Measurements from ENCODE around the gene PLAAT3. TPM values are rescaled to one million over a fixed set of nuclear protein-coding genes. Genes with fewer than 3 reads are reported as not detected.
"Not testable (repeated sequence)": the region's sequence is repeated elsewhere in the genome, so short reads cannot be mapped to it uniquely, and the experiment has no call there.

Gene PLAAT3
- total RNA-seq (10 to 100 TPM; 40.0 to 43.5 TPM), polyA plus RNA-seq (ENCODE audit: insufficient read length in 2 of 2) (10 to 100 TPM; 46.7 to 50.0 TPM)
- long read RNA-seq, donor 1, transcript PLA2G16-201 (4 exons, 2,594 nt), result minor isoform, 10 of 24 reads
- long read RNA-seq, donor 1, transcript PLA2G16-203 (5 exons, 1,099 nt), result major isoform, 14 of 24 reads
- long read RNA-seq, donor 1, partial matches to known transcripts, result 0 of 24 reads
- long read RNA-seq, donor 1, other reads (novel, unspliced or antisense), result 0 of 24 reads
- long read RNA-seq, donor 2, partial matches to known transcripts, result 0 of 6 reads
- long read RNA-seq, donor 2, other reads (novel, unspliced or antisense), result 0 of 6 reads
- long read RNA-seq, donor 3, transcript PLA2G16-203 (5 exons, 1,099 nt), result minor isoform, 5 of 12 reads
- long read RNA-seq, donor 3, transcript PLA2G16-201 (4 exons, 2,594 nt), result major isoform, 7 of 12 reads
- long read RNA-seq, donor 3, partial matches to known transcripts, result 0 of 12 reads
- long read RNA-seq, donor 3, other reads (novel, unspliced or antisense), result 0 of 12 reads
- long read RNA-seq, donor 4, transcript PLA2G16-201 (4 exons, 2,594 nt), result major isoform, 5 of 9 reads
- long read RNA-seq, donor 4, partial matches to known transcripts, result 0 of 9 reads
- long read RNA-seq, donor 4, other reads (novel, unspliced or antisense), result 0 of 9 reads

DNA sequence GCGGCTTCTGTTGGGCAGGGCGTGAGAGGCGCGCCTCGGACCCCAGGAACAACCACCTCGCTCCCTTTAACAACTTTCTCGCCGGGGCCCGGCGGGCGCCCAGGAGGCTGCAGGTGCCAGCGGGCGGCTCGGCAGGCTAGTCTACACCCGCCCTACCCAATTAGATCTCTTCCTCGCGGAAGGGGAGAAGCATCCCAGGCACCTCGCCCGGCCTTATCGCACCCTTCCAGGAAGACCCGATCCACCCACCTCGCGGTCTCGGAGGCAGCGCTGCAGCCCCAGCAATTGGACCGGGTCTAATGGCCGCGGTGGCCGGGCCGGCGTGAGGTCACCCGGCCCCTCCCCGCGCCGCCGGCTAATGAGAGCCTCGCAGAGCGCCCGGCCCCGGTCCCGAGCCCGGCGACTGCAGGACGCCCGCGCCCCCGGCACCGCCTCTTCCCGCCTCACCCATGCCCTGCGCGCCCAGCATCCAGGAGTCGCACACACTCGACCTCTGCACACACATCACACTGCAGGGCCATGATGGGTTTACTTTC is at the start of gene PLAAT3:
Gene PLAAT3, minus strand, starts transcription at position 298 of the 536 bp plus-strand sequence. CDS start 419 bp downstream, outside the sequence.
- no peaks in the 10 kb centered on the region for H3K9me3 ChIP-seq (ENCODE audit: control insufficient read depth, insufficient read depth, low read length)
- no peaks in the 10 kb centered on the region for H3K27me3 ChIP-seq (ENCODE audit: control insufficient read depth, insufficient read depth, low read length)
- peak within 1 kb of the TSS; percentile 72 for H3K4me3 ChIP-seq (ENCODE audit: low read depth, low read length)
- peaks cover 31% of the 10 kb centered on the region for H3K4me1 ChIP-seq (ENCODE audit: control insufficient read depth, insufficient read depth, low read length)
- DNase-seq (ENCODE audit: low read depth in 4 of 6, low spot score in 6 of 6), result peak in 2 of 6 donors; percentile 19 to 67
- H3K27ac ChIP-seq (ENCODE audit: low read depth, low read length), result peak within 1 kb of the TSS; percentile 82
- WGBS (ENCODE audit: insufficient coverage), result 0% methylated on average over 48 of the region's 53 CpGs
- H3K36me3 ChIP-seq (ENCODE audit: control insufficient read depth, insufficient read depth, low read length), result no peaks in the 10 kb centered on the region

DNA sequence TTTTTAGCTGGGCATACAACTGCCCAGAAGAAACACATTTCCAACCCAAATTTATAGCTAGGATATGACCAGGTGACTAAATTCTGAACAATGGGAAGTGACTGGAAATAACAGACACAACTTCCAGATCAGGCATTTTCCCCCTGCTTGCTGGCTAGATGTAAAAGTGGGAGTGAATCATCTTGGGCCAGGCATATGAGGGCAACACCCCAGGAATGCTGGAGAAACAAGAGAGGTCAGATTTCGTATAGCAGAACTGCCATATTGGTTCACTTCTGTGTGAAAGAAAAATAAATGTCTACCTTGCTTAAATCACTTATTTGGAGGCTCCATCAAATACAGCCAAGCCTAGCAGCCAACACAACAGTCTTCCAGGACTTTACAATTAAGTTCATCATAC is 49.6 kb upstream of the PLAAT3 start:
- Histone ChIP-seq H3K4me3 (ENCODE audit: low read depth, low read length) (no peak overlapping the region), H3K27ac (ENCODE audit: low read depth, low read length) (no peak overlapping the region), H3K27me3 (ENCODE audit: control insufficient read depth, insufficient read depth, low read length) (no peaks in the 10 kb centered on the region), H3K4me1 (ENCODE audit: control insufficient read depth, insufficient read depth, low read length) (peaks cover 1% of the 10 kb centered on the region), H3K9me3 (ENCODE audit: control insufficient read depth, insufficient read depth, low read length) (no peaks in the 10 kb centered on the region), H3K36me3 (ENCODE audit: control insufficient read depth, insufficient read depth, low read length) (peaks cover 2% of the 10 kb centered on the region)
- WGBS (ENCODE audit: insufficient coverage), result no CpG with 5 or more reads among the region's 1 CpG
- no peak for DNase-seq (ENCODE audit: low read depth in 4 of 6, low spot score in 6 of 6)

- no peak overlapping the region for H3K4me3 ChIP-seq (ENCODE audit: low read depth, low read length)
- H3K9me3 ChIP-seq (ENCODE audit: control insufficient read depth, insufficient read depth, low read length), result no peaks in the 10 kb centered on the region
- no peak overlapping the region for H3K27ac ChIP-seq (ENCODE audit: low read depth, low read length)
- H3K36me3 ChIP-seq (ENCODE audit: control insufficient read depth, insufficient read depth, low read length), result no peaks in the 10 kb centered on the region
- whole genome bisulfite sequencing (ENCODE audit: insufficient coverage), result 96% methylated on average over 4 of the region's 8 CpGs
- DNase-seq (ENCODE audit: low read depth in 4 of 6, low spot score in 6 of 6), result no peak
- no peaks in the 10 kb centered on the region for H3K27me3 ChIP-seq (ENCODE audit: control insufficient read depth, insufficient read depth, low read length)
- no peaks in the 10 kb centered on the region for H3K4me1 ChIP-seq (ENCODE audit: control insufficient read depth, insufficient read depth, low read length)
Measured at GRCh38 chr11:63660972-63661371, 46.7 kb upstream of the PLAAT3 start.

- DNase-seq (ENCODE audit: low read depth in 4 of 6, low spot score in 6 of 6), result no peak
- WGBS (ENCODE audit: insufficient coverage), result 95% methylated on average over 2 of the region's 3 CpGs
- H3K9me3 ChIP-seq (ENCODE audit: control insufficient read depth, insufficient read depth, low read length), result no peaks in the 10 kb centered on the region
- no peaks in the 10 kb centered on the region for H3K4me1 ChIP-seq (ENCODE audit: control insufficient read depth, insufficient read depth, low read length)
- peaks cover 20% of the 10 kb centered on the region for H3K36me3 ChIP-seq (ENCODE audit: control insufficient read depth, insufficient read depth, low read length)
- H3K27me3 ChIP-seq (ENCODE audit: control insufficient read depth, insufficient read depth, low read length), result no peaks in the 10 kb centered on the region
- H3K27ac ChIP-seq (ENCODE audit: low read depth, low read length), result no peak overlapping the region
- no peak overlapping the region for H3K4me3 ChIP-seq (ENCODE audit: low read depth, low read length)
Measured at GRCh38 chr11:63652671-63653070, 38.4 kb upstream of the PLAAT3 start.

DNA sequence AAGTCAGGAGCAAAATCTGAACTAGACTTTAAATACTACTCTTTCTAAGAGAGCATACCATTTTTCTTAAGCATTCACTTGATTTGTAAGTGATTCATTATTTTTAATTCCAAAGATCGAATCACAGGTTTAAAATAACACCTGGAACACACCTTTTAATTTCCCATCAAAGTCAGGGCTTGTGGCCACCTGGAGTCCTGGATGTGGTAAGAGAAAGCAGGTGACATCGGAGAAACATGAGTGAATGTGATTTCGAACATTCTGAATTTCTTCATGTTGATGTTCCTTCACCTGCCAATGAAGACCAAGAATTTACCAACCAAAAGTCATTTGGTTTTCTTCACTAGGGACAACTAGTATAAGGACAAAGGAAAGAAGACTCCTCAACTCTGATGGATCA is 29.0 kb upstream of the PLAAT3 start:
- Histone ChIP-seq H3K9me3 (ENCODE audit: control insufficient read depth, insufficient read depth, low read length) (no peaks in the 10 kb centered on the region), H3K4me3 (ENCODE audit: low read depth, low read length) (no peak overlapping the region), H3K27ac (ENCODE audit: low read depth, low read length) (no peak overlapping the region), H3K36me3 (ENCODE audit: control insufficient read depth, insufficient read depth, low read length) (peaks cover 16% of the 10 kb centered on the region), H3K4me1 (ENCODE audit: control insufficient read depth, insufficient read depth, low read length) (no peaks in the 10 kb centered on the region), H3K27me3 (ENCODE audit: control insufficient read depth, insufficient read depth, low read length) (no peaks in the 10 kb centered on the region)
- DNase-seq (ENCODE audit: low read depth in 4 of 6, low spot score in 6 of 6), result no peak
- no CpG with 5 or more reads among the region's 3 CpGs for WGBS (ENCODE audit: insufficient coverage)

- H3K36me3 ChIP-seq (ENCODE audit: control insufficient read depth, insufficient read depth, low read length), result peaks cover 17% of the 10 kb centered on the region
- H3K27me3 ChIP-seq (ENCODE audit: control insufficient read depth, insufficient read depth, low read length), result no peaks in the 10 kb centered on the region
- H3K4me1 ChIP-seq (ENCODE audit: control insufficient read depth, insufficient read depth, low read length), result no peaks in the 10 kb centered on the region
- H3K9me3 ChIP-seq (ENCODE audit: control insufficient read depth, insufficient read depth, low read length), result no peaks in the 10 kb centered on the region
- no peak overlapping the region for H3K27ac ChIP-seq (ENCODE audit: low read depth, low read length)
- no peak for DNase-seq (ENCODE audit: low read depth in 4 of 6, low spot score in 6 of 6)
- no peak overlapping the region for H3K4me3 ChIP-seq (ENCODE audit: low read depth, low read length)
Measured at GRCh38 chr11:63641727-63642126, 27.5 kb upstream of the PLAAT3 start.

GRCh38 chr11:63639199-63639832 is 25.1 kb upstream of the PLAAT3 start:
- no peaks in the 10 kb centered on the region for H3K27me3 ChIP-seq (ENCODE audit: control insufficient read depth, insufficient read depth, low read length)
- peak in 2 of 6 donors; percentile 24 to 31 for DNase-seq (ENCODE audit: low read depth in 4 of 6, low spot score in 6 of 6)
- peaks cover 4% of the 10 kb centered on the region for H3K36me3 ChIP-seq (ENCODE audit: control insufficient read depth, insufficient read depth, low read length)
- H3K27ac ChIP-seq (ENCODE audit: low read depth, low read length), result no peak overlapping the region
- WGBS (ENCODE audit: insufficient coverage), result no CpG with 5 or more reads among the region's 3 CpGs
- no peaks in the 10 kb centered on the region for H3K4me1 ChIP-seq (ENCODE audit: control insufficient read depth, insufficient read depth, low read length)
- H3K4me3 ChIP-seq (ENCODE audit: low read depth, low read length), result no peak overlapping the region
- no peaks in the 10 kb centered on the region for H3K9me3 ChIP-seq (ENCODE audit: control insufficient read depth, insufficient read depth, low read length)

DNA sequence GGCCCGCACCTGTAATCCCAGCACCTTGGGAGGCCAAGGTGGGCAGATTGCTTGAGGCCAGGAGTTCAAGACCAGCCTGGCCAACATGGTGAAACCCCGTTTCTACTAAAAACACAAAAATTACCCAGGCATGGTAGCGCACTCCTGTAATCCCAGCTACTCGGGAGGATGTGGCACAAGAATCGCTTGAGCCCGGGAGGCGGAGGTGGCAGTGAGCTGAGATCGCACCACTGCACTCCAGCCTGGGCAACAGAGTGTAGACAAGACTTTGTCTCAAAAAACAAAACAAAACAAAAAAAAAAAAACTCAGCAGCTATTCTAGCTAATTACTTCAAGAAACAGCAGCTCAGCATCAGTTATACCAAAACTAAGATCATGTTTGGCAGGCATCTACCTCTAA is 24.2 kb upstream of the PLAAT3 start:
- not testable (repeated sequence) for H3K27me3 ChIP-seq (ENCODE audit: control insufficient read depth, insufficient read depth, low read length); H3K27ac ChIP-seq (ENCODE audit: low read depth, low read length); H3K36me3 ChIP-seq (ENCODE audit: control insufficient read depth, insufficient read depth, low read length); H3K4me1 ChIP-seq (ENCODE audit: control insufficient read depth, insufficient read depth, low read length); H3K4me3 ChIP-seq (ENCODE audit: low read depth, low read length); H3K9me3 ChIP-seq (ENCODE audit: control insufficient read depth, insufficient read depth, low read length); DNase-seq (ENCODE audit: low read depth in 4 of 6, low spot score in 6 of 6)
- 98% methylated on average over 7 of the region's 8 CpGs for WGBS (ENCODE audit: insufficient coverage)

DNA sequence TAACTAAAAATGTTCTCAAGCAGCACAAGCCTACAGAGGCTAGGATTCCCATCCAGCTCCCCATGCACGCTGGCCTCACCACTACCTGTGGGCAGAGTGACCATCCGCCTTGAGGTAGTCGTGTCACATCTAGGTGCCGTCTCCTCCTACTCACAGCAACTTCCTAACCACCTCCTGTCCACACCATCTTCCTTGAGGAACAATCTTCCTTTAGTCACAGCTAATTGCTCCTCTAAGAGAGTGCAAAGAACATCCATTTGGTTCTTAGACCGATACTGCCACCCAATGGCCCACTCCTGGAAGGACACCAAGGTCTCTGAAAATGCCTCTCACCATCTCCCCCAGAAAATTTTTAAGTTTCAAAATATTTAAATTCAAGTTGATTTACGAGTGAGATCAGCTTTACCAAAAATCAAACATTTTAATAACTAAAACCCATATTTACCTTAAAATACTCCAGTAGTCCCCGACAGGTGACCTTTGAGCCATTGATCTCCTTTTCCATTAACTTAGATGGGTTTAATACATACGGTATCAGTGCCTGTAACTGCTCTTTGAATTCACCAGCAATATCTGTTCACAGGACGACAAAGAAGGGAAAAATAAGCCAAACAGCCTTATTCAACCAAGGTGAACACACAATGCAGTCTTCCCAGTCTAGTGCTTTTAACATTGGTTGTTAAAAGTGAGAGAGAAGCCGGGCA is 21.7 kb upstream of the PLAAT3 start:
- DNase-seq (ENCODE audit: low read depth in 4 of 6, low spot score in 6 of 6), result peak in 5 of 6 donors; percentile 50 to 91 (median 62)
- no peaks in the 10 kb centered on the region for H3K27me3 ChIP-seq (ENCODE audit: control insufficient read depth, insufficient read depth, low read length)
- 58% methylated on average over 4 of the region's 10 CpGs for WGBS (ENCODE audit: insufficient coverage)
- H3K4me1 ChIP-seq (ENCODE audit: control insufficient read depth, insufficient read depth, low read length), result no peaks in the 10 kb centered on the region
- H3K36me3 ChIP-seq (ENCODE audit: control insufficient read depth, insufficient read depth, low read length), result peaks cover 13% of the 10 kb centered on the region
- no peak overlapping the region for H3K27ac ChIP-seq (ENCODE audit: low read depth, low read length)
- H3K4me3 ChIP-seq (ENCODE audit: low read depth, low read length), result no peak overlapping the region
- H3K9me3 ChIP-seq (ENCODE audit: control insufficient read depth, insufficient read depth, low read length), result no peaks in the 10 kb centered on the region
